GM12878 (cell line): ENCODE results near the gene MOV10L1. TPM values are rescaled to one million over a fixed set of nuclear protein-coding genes. Genes with fewer than 3 reads are reported as not detected.

Experiments
- ATAC-seq: fragments of 200-7000 bp; cut with Tn5 transposase; 3 replicates; pipeline ENCODE4 v1.9.1; 2020; ENCODE audit warnings: mild to moderate bottlenecking, moderate library complexity
- BruUV-seq: library from RNA; stranded (reverse); fragments of 400-500 nt; replicated peaks from 2 replicates; lab custom pipeline; 2021; lab: Mats Ljungman, UMichigan
- CTCF ChIA-PET: fragments of 300-600 bp; sonication (Branson Sonifier 250); formaldehyde crosslinking; extraction: SDS; loops from one replicate; lab custom pipeline; 2021; ENCODE audit warnings: inconsistent platforms; lab: Yijun Ruan, JAX
- POLR2A ChIA-PET: fragments of 350-600 bp; formaldehyde crosslinking; extraction: SDS; loops from one replicate; lab custom pipeline; 2021; ENCODE audit warnings: inconsistent platforms; lab: Charles Lee
- RAD21 ChIA-PET: fragments of 300-600 bp; sonication (Branson Sonifier 250); formaldehyde crosslinking; loops from one replicate; lab custom pipeline; 2023; ENCODE audit warnings: antibody characterized with exemption; ENCODE audit not compliant: unreplicated experiment; lab: Charles Lee
- SMC1A ChIA-PET: fragments of 300-600 bp; sonication (Branson Sonifier 250); formaldehyde crosslinking; loops from one replicate; lab custom pipeline; 2023; ENCODE audit not compliant: unreplicated experiment, uncharacterized antibody; lab: Charles Lee
- DNase-seq: peaks from one replicate; pipeline ENCODE4 v3.0.0-alpha.2; 2011; ENCODE audit warnings: low read depth, low spot score
- FAIRE-seq: peaks from 3 replicates; lab custom pipeline; 2011; peaks lifted over from hg19 to GRCh38; lab: Jason Lieb, UNC
- H2AFZ ChIP-seq: 2 replicates; pipeline ENCODE4 v1.6.0; 2011; ENCODE audit warnings: low read depth, low read length, control low read depth; ENCODE audit not compliant: control insufficient read depth
- H3K27ac ChIP-seq: 2 replicates; pipeline ENCODE4 v1.5.1; 2011; ENCODE audit warnings: control low read depth; ENCODE audit not compliant: control insufficient read depth, insufficient read depth
- H3K27me3 ChIP-seq, 2 experiments: replicated peaks in 1 of 2; 2 replicates each; pipeline versions ENCODE4 v1.6.0 to v1.6.1; 2011; ENCODE audit warnings: low read length in 1 of 2; ENCODE audit not compliant: control insufficient read depth in 2 of 2, insufficient read depth in 2 of 2
- H3K36me3 ChIP-seq, 2 experiments: 2 replicates each; pipeline ENCODE4 v1.5.1; 2011; ENCODE audit warnings: low read length in 1 of 2; ENCODE audit not compliant: control insufficient read depth in 2 of 2, insufficient read depth in 2 of 2
- H3K4me1 ChIP-seq: 2 replicates; pipeline ENCODE4 v1.6.1; 2011; ENCODE audit warnings: mild to moderate bottlenecking, low read length, moderate library complexity, mixed read lengths; ENCODE audit not compliant: control insufficient read depth, insufficient read depth
- H3K4me2 ChIP-seq: 2 replicates; pipeline ENCODE4 v1.6.0; 2011; ENCODE audit warnings: control low read depth; ENCODE audit not compliant: control insufficient read depth, insufficient read depth
- H3K4me3 ChIP-seq: fragments of 200-600 bp; sonication (generic); 2 replicates; pipeline ENCODE4 v1.5.1; 2016
- H3K79me2 ChIP-seq: 2 replicates; pipeline ENCODE4 v1.6.0; 2011; ENCODE audit warnings: low read length; ENCODE audit not compliant: control insufficient read depth, insufficient read depth
- H3K9ac ChIP-seq: 2 replicates; pipeline ENCODE4 v1.8.0; 2011; ENCODE audit warnings: low read length, control low read depth, mixed read lengths; ENCODE audit not compliant: control insufficient read depth, insufficient read depth
- H3K9me3 ChIP-seq: replicated peaks from 3 replicates; pipeline ENCODE4 v1.5.1; 2011; ENCODE audit warnings: mild to moderate bottlenecking, low read length; ENCODE audit not compliant: control insufficient read depth, insufficient read depth
- H4K20me1 ChIP-seq: 2 replicates; pipeline ENCODE4 v1.6.0; 2011; ENCODE audit not compliant: control insufficient read depth, insufficient read depth
- FOXK2 ChIP-seq: fragments of 450-650 bp; IDR thresholded peaks from 2 replicates; pipeline ENCODE4 v1.6.1; 2017; ENCODE audit warnings: mild to moderate bottlenecking, moderate library complexity
- KDM1A ChIP-seq: fragments of 200-600 bp; sonication (generic); IDR thresholded peaks from 2 replicates; pipeline ENCODE4 v1.6.1; 2016; ENCODE audit warnings: borderline replicate concordance
- MEF2A ChIP-seq: IDR thresholded peaks from 2 replicates; pipeline ENCODE4 v1.6.1; 2011; ENCODE audit warnings: low read depth, mild to moderate bottlenecking, low read length, moderate library complexity; ENCODE audit not compliant: insufficient read depth
- MXI1 ChIP-seq: fragments of 150-350 bp; IDR thresholded peaks from 2 replicates; pipeline ENCODE4 v1.6.1; 2011; ENCODE audit warnings: low read depth, mild to moderate bottlenecking, inconsistent platforms, low read length, improper control_type of control experiment
- MYC ChIP-seq: IDR thresholded peaks from 2 replicates; pipeline ENCODE4 v1.6.1; 2011; ENCODE audit warnings: mild to moderate bottlenecking, low read length, moderate library complexity, inconsistent platforms; ENCODE audit not compliant: insufficient read depth, insufficient replicate concordance, insufficient read length, severe bottlenecking
- NBN ChIP-seq: fragments of 450-650 bp; IDR thresholded peaks from 2 replicates; pipeline ENCODE4 v1.6.1; 2016
- POLR2AphosphoS5 ChIP-seq: IDR thresholded peaks from 2 replicates; pipeline ENCODE4 v1.6.1; 2011; ENCODE audit warnings: mild to moderate bottlenecking, low read length, inconsistent platforms
- SMAD5 ChIP-seq: IDR thresholded peaks from 2 replicates; pipeline ENCODE4 v1.6.1; 2016; ENCODE audit warnings: antibody characterized with exemption, low read depth
- SP1 ChIP-seq: IDR thresholded peaks from one replicate; pipeline ENCODE4 v1.6.1; 2011; ENCODE audit warnings: low read depth, low read length
- TARDBP ChIP-seq: IDR thresholded peaks from 2 replicates; pipeline ENCODE4 v1.6.1; 2016; ENCODE audit warnings: borderline replicate concordance
- TCF7 ChIP-seq: IDR thresholded peaks from 2 replicates; pipeline ENCODE4 v1.6.1; 2014; ENCODE audit warnings: antibody characterized with exemption, borderline replicate concordance
- YBX1 ChIP-seq: fragments of 450-650 bp; IDR thresholded peaks from 2 replicates; pipeline ENCODE4 v1.6.1; 2016; ENCODE audit warnings: antibody characterized with exemption
- ZBED1 ChIP-seq: IDR thresholded peaks from 2 replicates; pipeline ENCODE4 v1.6.1; 2016; ENCODE audit warnings: borderline replicate concordance
- ZNF622 ChIP-seq: fragments of 450-650 bp; IDR thresholded peaks from 2 replicates; pipeline ENCODE4 v1.6.1; 2017; ENCODE audit warnings: mild to moderate bottlenecking, inconsistent platforms
- WGBS: methylation state at CpG from one replicate; pipeline ENCODE4 v1.1.6; 2016; ENCODE audit warnings: low lambda C conversion rate; ENCODE audit not compliant: insufficient replicate concordance, insufficient coverage; ENCODE audit errors: missing lambda C conversion rate; 5-methylcytosine and 5-hydroxymethylcytosine counted together
- in situ Hi-C: fragments of 300-500 bp; cut with MboI; formaldehyde crosslinking; loops from 9 replicates; pipeline ENCODE4 v1.14.3; 2018; ENCODE audit warnings: mixed read lengths
- intact Hi-C: fragments of 100-400 bp; cut with micrococcal nuclease; formaldehyde crosslinking; loops from one replicate; pipeline ENCODE4 v1.14.2; 2022; ENCODE audit not compliant: unreplicated experiment
- polyA plus RNA-seq, 11 experiments: library from polyadenylated mRNA; depleted of rRNA in 4 of 11; unstranded in 6 of 11; stranded (reverse) in 5 of 11; fragments of >200 nt; fragmentation: Nextera tagmentation in 4 of 11; fragmentation: Illumina TruSeq in 1 of 11; extraction: Ambion mirVana in 4 of 11; extraction: Trizol in 1 of 11; gene quantifications; 1 replicate in 1 of 11; 2 replicates in 10 of 11; pipeline versions ENCODE4 v1.2.1 to v1.2.3, GENCODE V29; 2011 to 2016; ENCODE audit warnings: inconsistent platforms in 2 of 11, missing spikeins in 2 of 11, low read depth in 1 of 11
- total RNA-seq, 4 experiments: library from RNA; depleted of rRNA in 3 of 4; stranded (reverse); fragments of >200 nt in 3 of 4; fragmentation: Illumina TruSeq in 1 of 4; extraction: Trizol in 1 of 4; gene quantifications; 2 replicates each; pipeline versions ENCODE4 v1.2.1 to v1.2.3, GENCODE V29; 2013 to 2021
- TF ChIP-seq, protein P1 (sequence below): fragments of 450-650 bp; IDR thresholded peaks from 2 replicates; pipeline ENCODE4 v1.6.1; 2018; ENCODE audit warnings: mild to moderate bottlenecking, low read depth, moderate library complexity; ENCODE audit not compliant: partially characterized antibody
- TF ChIP-seq, protein P2 (sequence below): fragments of 450-650 bp; IDR thresholded peaks from 2 replicates; pipeline ENCODE4 v1.6.1; 2017; ENCODE audit warnings: mild to moderate bottlenecking
- TF ChIP-seq, protein P3 (sequence below): fragments of 450-650 bp; IDR thresholded peaks from 2 replicates; pipeline ENCODE4 v1.6.1; 2017; ENCODE audit warnings: mild to moderate bottlenecking, low read depth, inconsistent platforms; ENCODE audit not compliant: poor library complexity, severe bottlenecking

Gene MOV10L1
- total and polyA plus RNA-seq, 10 of the 15 experiments (the other 5 are each of a cell fraction or from before 2014, with no cell fraction given): 0.22 TPM; not detected in 9

DNA sequence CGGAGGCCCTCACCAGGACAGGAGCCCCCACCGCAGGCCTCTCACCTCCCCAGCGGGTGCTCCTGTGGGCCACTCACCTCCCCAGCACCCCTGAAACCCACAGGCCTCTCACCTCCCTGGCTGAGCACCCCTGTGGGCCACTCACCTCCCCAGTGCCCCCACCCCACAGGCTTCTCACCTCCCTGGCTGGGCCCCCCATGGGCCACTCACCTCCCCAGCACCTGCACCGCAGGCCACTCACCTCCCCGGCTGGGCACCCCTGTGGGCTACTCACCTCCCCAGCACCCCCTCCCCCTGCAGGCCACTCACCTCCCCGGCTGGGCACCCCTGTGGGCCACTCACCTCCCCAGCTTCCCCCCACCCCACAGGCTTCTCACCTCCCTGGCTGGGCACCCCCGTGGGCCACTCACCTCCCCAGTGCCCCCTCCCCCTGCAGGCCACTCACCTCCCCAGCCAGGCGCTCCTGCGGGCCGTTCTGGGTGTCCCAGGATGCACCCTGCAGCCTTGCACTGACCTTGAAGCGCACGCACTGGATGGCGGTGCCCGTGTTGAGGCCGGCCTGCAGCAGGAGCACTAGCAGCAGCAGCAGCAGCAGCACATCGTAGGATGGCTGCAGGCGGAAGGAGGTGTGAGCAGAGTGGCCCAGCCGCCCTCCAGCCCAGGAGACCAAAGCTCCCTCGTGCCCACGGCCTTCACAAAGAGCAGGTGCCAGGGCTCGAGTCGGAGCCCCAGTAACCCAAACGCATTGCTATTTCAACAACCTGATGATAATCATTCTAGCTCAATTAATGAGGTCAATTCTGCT, 26.0 kb upstream of the MOV10L1 start:
- ChIA-PET RAD21 (no interaction called here), POLR2A (no interaction called here), SMC1A (no interaction called here), CTCF (no interaction called here)
- H3K9me3 ChIP-seq: no peaks in the 10 kb centered on the region
- no peaks in the 10 kb centered on the region; a peak in 2 of 4 replicates for H3K27me3 ChIP-seq
- DNase-seq: no peak
- no peak overlapping the region for H2AFZ ChIP-seq
- no peaks in the 10 kb centered on the region for H4K20me1 ChIP-seq
- H3K4me2 ChIP-seq: no peak overlapping the region
- H3K4me3 ChIP-seq: no peak overlapping the region
- no peak for FAIRE-seq
- H3K79me2 ChIP-seq: no peaks in the 10 kb centered on the region
- H3K4me1 ChIP-seq: no peaks in the 10 kb centered on the region
- in situ Hi-C loops (no loop called here), intact Hi-C loops (no loop called here)
- WGBS: 66% methylated on average over 19 of the region's 23 CpGs
- no peak overlapping the region for H3K27ac ChIP-seq
- ATAC-seq: no peak
- no peaks in the 10 kb centered on the region for H3K36me3 ChIP-seq
- no TSS peak for BruUV-seq
- no peak overlapping the region for H3K9ac ChIP-seq
- TF ChIP-seq MYC (no peak), ZNF622 (no peak), KDM1A (no peak), ZBED1 (no peak), TARDBP (no peak), TCF7 (no peak), NBN (no peak), POLR2AphosphoS5 (no peak), MEF2A (no peak), MXI1 (no peak), YBX1 (no peak), SP1 (no peak), FOXK2 (no peak), SMAD5 (no peak)
- TF ChIP-seq, protein P1, sequence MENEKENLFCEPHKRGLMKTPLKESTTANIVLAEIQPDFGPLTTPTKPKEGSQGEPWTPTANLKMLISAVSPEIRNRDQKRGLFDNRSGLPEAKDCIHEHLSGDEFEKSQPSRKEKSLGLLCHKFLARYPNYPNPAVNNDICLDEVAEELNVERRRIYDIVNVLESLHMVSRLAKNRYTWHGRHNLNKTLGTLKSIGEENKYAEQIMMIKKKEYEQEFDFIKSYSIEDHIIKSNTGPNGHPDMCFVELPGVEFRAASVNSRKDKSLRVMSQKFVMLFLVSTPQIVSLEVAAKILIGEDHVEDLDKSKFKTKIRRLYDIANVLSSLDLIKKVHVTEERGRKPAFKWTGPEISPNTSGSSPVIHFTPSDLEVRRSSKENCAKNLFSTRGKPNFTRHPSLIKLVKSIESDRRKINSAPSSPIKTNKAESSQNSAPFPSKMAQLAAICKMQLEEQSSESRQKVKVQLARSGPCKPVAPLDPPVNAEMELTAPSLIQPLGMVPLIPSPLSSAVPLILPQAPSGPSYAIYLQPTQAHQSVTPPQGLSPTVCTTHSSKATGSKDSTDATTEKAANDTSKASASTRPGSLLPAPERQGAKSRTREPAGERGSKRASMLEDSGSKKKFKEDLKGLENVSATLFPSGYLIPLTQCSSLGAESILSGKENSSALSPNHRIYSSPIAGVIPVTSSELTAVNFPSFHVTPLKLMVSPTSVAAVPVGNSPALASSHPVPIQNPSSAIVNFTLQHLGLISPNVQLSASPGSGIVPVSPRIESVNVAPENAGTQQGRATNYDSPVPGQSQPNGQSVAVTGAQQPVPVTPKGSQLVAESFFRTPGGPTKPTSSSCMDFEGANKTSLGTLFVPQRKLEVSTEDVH: no peak
- TF ChIP-seq, protein P2, sequence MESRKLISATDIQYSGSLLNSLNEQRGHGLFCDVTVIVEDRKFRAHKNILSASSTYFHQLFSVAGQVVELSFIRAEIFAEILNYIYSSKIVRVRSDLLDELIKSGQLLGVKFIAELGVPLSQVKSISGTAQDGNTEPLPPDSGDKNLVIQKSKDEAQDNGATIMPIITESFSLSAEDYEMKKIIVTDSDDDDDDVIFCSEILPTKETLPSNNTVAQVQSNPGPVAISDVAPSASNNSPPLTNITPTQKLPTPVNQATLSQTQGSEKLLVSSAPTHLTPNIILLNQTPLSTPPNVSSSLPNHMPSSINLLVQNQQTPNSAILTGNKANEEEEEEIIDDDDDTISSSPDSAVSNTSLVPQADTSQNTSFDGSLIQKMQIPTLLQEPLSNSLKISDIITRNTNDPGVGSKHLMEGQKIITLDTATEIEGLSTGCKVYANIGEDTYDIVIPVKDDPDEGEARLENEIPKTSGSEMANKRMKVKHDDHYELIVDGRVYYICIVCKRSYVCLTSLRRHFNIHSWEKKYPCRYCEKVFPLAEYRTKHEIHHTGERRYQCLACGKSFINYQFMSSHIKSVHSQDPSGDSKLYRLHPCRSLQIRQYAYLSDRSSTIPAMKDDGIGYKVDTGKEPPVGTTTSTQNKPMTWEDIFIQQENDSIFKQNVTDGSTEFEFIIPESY: no peak
- TF ChIP-seq, protein P3, sequence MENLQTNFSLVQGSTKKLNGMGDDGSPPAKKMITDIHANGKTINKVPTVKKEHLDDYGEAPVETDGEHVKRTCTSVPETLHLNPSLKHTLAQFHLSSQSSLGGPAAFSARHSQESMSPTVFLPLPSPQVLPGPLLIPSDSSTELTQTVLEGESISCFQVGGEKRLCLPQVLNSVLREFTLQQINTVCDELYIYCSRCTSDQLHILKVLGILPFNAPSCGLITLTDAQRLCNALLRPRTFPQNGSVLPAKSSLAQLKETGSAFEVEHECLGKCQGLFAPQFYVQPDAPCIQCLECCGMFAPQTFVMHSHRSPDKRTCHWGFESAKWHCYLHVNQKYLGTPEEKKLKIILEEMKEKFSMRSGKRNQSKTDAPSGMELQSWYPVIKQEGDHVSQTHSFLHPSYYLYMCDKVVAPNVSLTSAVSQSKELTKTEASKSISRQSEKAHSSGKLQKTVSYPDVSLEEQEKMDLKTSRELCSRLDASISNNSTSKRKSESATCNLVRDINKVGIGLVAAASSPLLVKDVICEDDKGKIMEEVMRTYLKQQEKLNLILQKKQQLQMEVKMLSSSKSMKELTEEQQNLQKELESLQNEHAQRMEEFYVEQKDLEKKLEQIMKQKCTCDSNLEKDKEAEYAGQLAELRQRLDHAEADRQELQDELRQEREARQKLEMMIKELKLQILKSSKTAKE: no peak
